HTERT RPE-1 (cell line): Measurements from ENCODE around the gene STOML1.

Experiments used
- in situ Hi-C: fragments of 300-500 bp; cut with MboI; formaldehyde crosslinking; loops from 4 replicates; pipeline ENCODE4 v1.14.3; 2020; ENCODE audit warnings: low sequenced_read_pairs

The STOML1 gene

GRCh38 chr15:73934281-73934680 lies 57.8 kb downstream of the STOML1 start:
- in situ Hi-C loops, result no loop called here

GRCh38 chr15:73932381-73933191 lies 59.5 kb downstream of the STOML1 start:
- in situ Hi-C loops, result no loop called here

- in situ Hi-C loops, result no loop called here
Observed at GRCh38 chr15:73931441-73931840, 60.7 kb downstream of the STOML1 start.

GRCh38 chr15:73930790-73931281 lies 61.3 kb downstream of the STOML1 start:
- in situ Hi-C loops, result no loop called here

- in situ Hi-C loops, result no loop called here
Observed at GRCh38 chr15:73930371-73930770, 61.7 kb downstream of the STOML1 start.

- in situ Hi-C loops, result no loop called here
Observed at GRCh38 chr15:73928971-73929627, 63.0 kb downstream of the STOML1 start.
